KMS-11 (cell line): ENCODE data around the gene AFAP1L2.

Experiments
- H2AFZ ChIP-seq: fragments of 200-600 bp; sonication (generic); 2 replicates; pipeline ENCODE4 v1.6.1; 2016; ENCODE audit warnings: antibody characterized with exemption, mixed run types, low read depth
- H3K27ac ChIP-seq: fragments of 200-600 bp; sonication (generic); 2 replicates; pipeline ENCODE4 v1.6.1; 2016; ENCODE audit warnings: mild to moderate bottlenecking, mixed run types
- H3K27me3 ChIP-seq: fragments of 200-600 bp; sonication (generic); 2 replicates; pipeline ENCODE4 v1.6.1; 2017; ENCODE audit warnings: mild to moderate bottlenecking, low read depth, mixed run types, moderate library complexity; ENCODE audit not compliant: insufficient read depth
- H3K36me3 ChIP-seq: fragments of 200-600 bp; sonication (generic); 2 replicates; pipeline ENCODE4 v1.6.1; 2017; ENCODE audit warnings: mild to moderate bottlenecking, mixed run types; ENCODE audit not compliant: insufficient read depth
- H3K4me1 ChIP-seq: fragments of 200-600 bp; sonication (generic); 2 replicates; pipeline ENCODE4 v1.6.1; 2016; ENCODE audit warnings: mild to moderate bottlenecking, low read depth, mixed run types; ENCODE audit not compliant: poor library complexity, severe bottlenecking
- H3K4me2 ChIP-seq: fragments of 200-600 bp; sonication (generic); 2 replicates; pipeline ENCODE4 v1.7.0; 2016; ENCODE audit warnings: mild to moderate bottlenecking, mixed run types
- H3K4me3 ChIP-seq: fragments of 200-600 bp; sonication (generic); IDR thresholded peaks from 2 replicates; pipeline ENCODE4 v1.6.1; 2017; ENCODE audit warnings: low read depth, low read length, mixed read lengths; ENCODE audit not compliant: insufficient read depth
- H3K79me2 ChIP-seq: fragments of 200-600 bp; sonication (generic); 2 replicates; pipeline ENCODE4 v1.6.1; 2016; ENCODE audit warnings: low read depth, mixed run types; ENCODE audit not compliant: insufficient read depth
- H3K9ac ChIP-seq: fragments of 200-600 bp; sonication (generic); 2 replicates; pipeline ENCODE4 v1.6.1; 2016; ENCODE audit warnings: mild to moderate bottlenecking, mixed run types
- H4K20me1 ChIP-seq: fragments of 200-600 bp; sonication (generic); 2 replicates; pipeline ENCODE4 v1.6.1; 2016; ENCODE audit warnings: mild to moderate bottlenecking, mixed run types; ENCODE audit not compliant: insufficient read depth
- CTCF ChIP-seq: fragments of 200-600 bp; sonication (generic); conservative IDR thresholded peaks from 2 replicates; pipeline ENCODE4 v1.6.1; 2017; ENCODE audit warnings: low read depth, mild to moderate bottlenecking, antibody characterized with exemption, low read length, moderate library complexity, mixed read lengths

AFAP1L2 gene

GRCh38 chr10:114345701-114346100, 58.6 kb downstream of the AFAP1L2 start:
- Histone ChIP-seq H3K4me2 (no peak overlapping the region), H4K20me1 (no peaks in the 10 kb centered on the region), H3K9ac (no peak overlapping the region), H3K36me3 (no peaks in the 10 kb centered on the region), H3K79me2 (no peaks in the 10 kb centered on the region), H3K4me1 (no peaks in the 10 kb centered on the region), H3K4me3 (no peak overlapping the region), H3K27ac (no peak overlapping the region), H2AFZ (no peak overlapping the region), H3K27me3 (no peaks in the 10 kb centered on the region)
- no peak for TF ChIP-seq CTCF

- Histone ChIP-seq H2AFZ (no peak overlapping the region), H3K36me3 (no peaks in the 10 kb centered on the region), H3K27me3 (no peaks in the 10 kb centered on the region), H3K9ac (no peak overlapping the region), H3K4me2 (no peak overlapping the region), H3K4me1 (no peaks in the 10 kb centered on the region), H3K79me2 (no peaks in the 10 kb centered on the region), H4K20me1 (no peaks in the 10 kb centered on the region), H3K4me3 (no peak overlapping the region), H3K27ac (no peak overlapping the region)
- no peak for TF ChIP-seq CTCF
Measured at GRCh38 chr10:114343623-114344505, 60.4 kb downstream of the AFAP1L2 start.

GRCh38 chr10:114342976-114343375, 61.3 kb downstream of the AFAP1L2 start:
- H3K4me1 ChIP-seq: no peaks in the 10 kb centered on the region
- no peak overlapping the region for H3K9ac ChIP-seq
- H3K4me3 ChIP-seq: no peak overlapping the region
- H3K27ac ChIP-seq: no peak overlapping the region
- no peaks in the 10 kb centered on the region for H3K27me3 ChIP-seq
- no peaks in the 10 kb centered on the region for H3K36me3 ChIP-seq
- TF ChIP-seq CTCF: no peak
- H2AFZ ChIP-seq: no peak overlapping the region
- no peaks in the 10 kb centered on the region for H4K20me1 ChIP-seq
- no peaks in the 10 kb centered on the region for H3K79me2 ChIP-seq
- H3K4me2 ChIP-seq: no peak overlapping the region

GRCh38 chr10:114340816-114341215, 63.5 kb downstream of the AFAP1L2 start:
- no peaks in the 10 kb centered on the region for H3K36me3 ChIP-seq
- H3K4me2 ChIP-seq: no peak overlapping the region
- no peaks in the 10 kb centered on the region for H3K79me2 ChIP-seq
- H3K4me1 ChIP-seq: no peaks in the 10 kb centered on the region
- H3K9ac ChIP-seq: no peak overlapping the region
- H2AFZ ChIP-seq: no peak overlapping the region
- no peaks in the 10 kb centered on the region for H3K27me3 ChIP-seq
- no peak overlapping the region for H3K27ac ChIP-seq
- H3K4me3 ChIP-seq: no peak overlapping the region
- no peaks in the 10 kb centered on the region for H4K20me1 ChIP-seq
- TF ChIP-seq CTCF: no peak
